Measurements from ENCODE around the gene HOXD9. TPM values are rescaled to one million over a fixed set of nuclear protein-coding genes. Genes with fewer than 3 reads are reported as not detected.

HOXD9 gene
- total RNA-seq, 4 donors from 2014 or later: 2.7 to 13.3 (median 7.5) TPM

DNA sequence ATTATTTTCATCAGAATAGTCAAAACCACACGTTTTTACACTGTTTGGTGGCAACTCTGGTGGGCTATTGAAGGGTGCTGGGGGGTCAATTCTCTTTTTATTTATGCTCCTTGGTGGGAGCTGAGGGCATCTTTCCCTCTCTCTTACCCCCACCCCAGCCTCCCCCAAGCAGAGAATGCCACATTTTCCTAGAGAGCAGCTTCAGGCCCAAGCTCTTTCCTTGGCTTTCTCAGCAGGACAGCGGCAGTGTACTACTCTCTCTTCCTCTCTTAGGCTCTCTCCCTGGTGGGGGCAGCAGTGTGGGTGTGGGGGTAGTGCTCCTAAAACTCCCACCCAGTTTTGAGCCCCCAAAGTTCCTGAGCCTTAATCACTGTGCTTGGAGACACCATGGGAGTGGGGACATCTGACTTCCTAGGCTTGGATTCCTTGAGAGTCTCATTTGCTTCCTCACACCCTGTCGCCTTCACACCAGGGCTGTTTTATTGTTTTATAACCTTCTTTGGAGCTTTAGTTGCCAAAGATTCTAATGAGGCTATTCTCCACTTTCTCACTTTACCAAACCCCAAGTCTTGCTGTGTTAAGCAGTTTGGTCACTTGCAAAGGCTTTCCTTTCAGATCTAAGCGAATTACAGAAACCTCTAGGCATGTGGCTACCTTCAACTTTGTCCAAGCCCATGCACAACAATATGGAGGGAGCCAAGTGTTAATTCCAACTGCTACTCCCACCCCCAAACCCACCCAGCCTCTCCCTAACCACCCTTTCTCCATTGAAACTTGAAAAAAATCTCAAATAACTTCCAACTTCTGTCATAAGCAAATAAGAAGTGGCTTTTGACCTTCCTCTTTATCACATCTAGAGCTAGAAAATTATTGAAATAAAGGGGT is 22.8 kb downstream of the HOXD9 start:
- intact Hi-C loops (cut with DNase I; ENCODE audit: low total_unique reads) (no loop called here), in situ Hi-C loops (cut with MboI; ENCODE audit: low pct_ligation_motif_present in 1 of 4, low pct_unique_long_range_greater_than_20kb in 1 of 4, low sequenced_read_pairs in 3 of 4) (loop anchor here in 3 of 4 donors (10.0 to 25.0 kb wide), 3 partner anchors 409 to 667 kb away; no protein-coding TSS in a partner anchor)
- peak overlapping the region in 2 of 4 donors; percentile 15 to 43 for H3K27ac ChIP-seq
- H3K4me3 ChIP-seq: no peak overlapping the region
- H3K36me3 ChIP-seq: no peaks in the 10 kb centered on the region
- TF ChIP-seq, protein P1, sequence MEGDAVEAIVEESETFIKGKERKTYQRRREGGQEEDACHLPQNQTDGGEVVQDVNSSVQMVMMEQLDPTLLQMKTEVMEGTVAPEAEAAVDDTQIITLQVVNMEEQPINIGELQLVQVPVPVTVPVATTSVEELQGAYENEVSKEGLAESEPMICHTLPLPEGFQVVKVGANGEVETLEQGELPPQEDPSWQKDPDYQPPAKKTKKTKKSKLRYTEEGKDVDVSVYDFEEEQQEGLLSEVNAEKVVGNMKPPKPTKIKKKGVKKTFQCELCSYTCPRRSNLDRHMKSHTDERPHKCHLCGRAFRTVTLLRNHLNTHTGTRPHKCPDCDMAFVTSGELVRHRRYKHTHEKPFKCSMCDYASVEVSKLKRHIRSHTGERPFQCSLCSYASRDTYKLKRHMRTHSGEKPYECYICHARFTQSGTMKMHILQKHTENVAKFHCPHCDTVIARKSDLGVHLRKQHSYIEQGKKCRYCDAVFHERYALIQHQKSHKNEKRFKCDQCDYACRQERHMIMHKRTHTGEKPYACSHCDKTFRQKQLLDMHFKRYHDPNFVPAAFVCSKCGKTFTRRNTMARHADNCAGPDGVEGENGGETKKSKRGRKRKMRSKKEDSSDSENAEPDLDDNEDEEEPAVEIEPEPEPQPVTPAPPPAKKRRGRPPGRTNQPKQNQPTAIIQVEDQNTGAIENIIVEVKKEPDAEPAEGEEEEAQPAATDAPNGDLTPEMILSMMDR (IDR thresholded peaks at IDR 0.05): no peak
- TF ChIP-seq EP300 (IDR thresholded peaks at IDR 0.05; ENCODE audit: low read depth) (no peak), POLR2A (IDR thresholded peaks at IDR 0.05) (no peak), POLR2AphosphoS5 (IDR thresholded peaks at IDR 0.05) (no peak)
- DNase-seq: no peak
- peaks cover 16% of the 10 kb centered on the region for H3K27me3 ChIP-seq
- 57 to 60% methylated on average over 1 to 4 of the region's 4 CpGs for WGBS, 2 donors (ENCODE audit: low coverage in 1 of 2)
- H3K9me3 ChIP-seq: no peaks in the 10 kb centered on the region
- H3K4me1 ChIP-seq: peaks cover 12 to 42% (median 27%) of the 10 kb centered on the region in 4 donors

DNA sequence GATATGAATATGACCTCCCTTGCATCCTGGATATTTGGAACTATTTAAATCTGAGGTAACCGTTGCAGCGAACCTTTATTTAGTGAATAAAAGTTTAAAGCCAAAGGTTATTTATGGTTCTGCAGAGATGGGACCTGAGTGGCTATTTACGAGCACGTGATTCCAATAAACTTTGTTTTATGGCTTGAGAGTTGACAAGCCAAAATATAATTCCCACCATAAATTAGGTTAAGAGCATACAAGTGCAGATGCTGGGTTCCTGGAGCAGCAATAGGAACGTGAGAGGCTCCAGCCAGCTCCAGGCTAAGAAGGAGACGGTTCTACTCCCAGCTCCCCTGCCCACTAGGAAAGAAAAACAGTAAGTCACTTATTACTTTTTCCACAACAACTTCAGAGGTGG is 23.6 kb downstream of the HOXD9 start:
- H3K27ac ChIP-seq: peak overlapping the region in 1 of 4 donors; percentile 43
- DNase-seq: no peak
- H3K4me3 ChIP-seq: no peak overlapping the region
- TF ChIP-seq EP300 (IDR thresholded peaks at IDR 0.05; ENCODE audit: low read depth): no peak
- no peak for TF ChIP-seq POLR2A (IDR thresholded peaks at IDR 0.05)
- peak in 1 of 3 donors; percentile 51 for TF ChIP-seq POLR2AphosphoS5 (IDR thresholded peaks at IDR 0.05)
- TF ChIP-seq, protein P1 (IDR thresholded peaks at IDR 0.05): no peak
- peaks cover 8 to 35% (median 21%) of the 10 kb centered on the region in 4 donors for H3K4me1 ChIP-seq
- in situ Hi-C loops (cut with MboI; ENCODE audit: low pct_ligation_motif_present in 1 of 4, low pct_unique_long_range_greater_than_20kb in 1 of 4, low sequenced_read_pairs in 3 of 4): loop anchor here in 3 of 4 donors (10.0 to 25.0 kb wide), 3 partner anchors 409 to 666 kb away; no protein-coding TSS in a partner anchor
- no peaks in the 10 kb centered on the region for H3K36me3 ChIP-seq
- H3K27me3 ChIP-seq: peaks cover 10% of the 10 kb centered on the region
- intact Hi-C loops (cut with DNase I; ENCODE audit: low total_unique reads): no loop called here
- WGBS, 2 donors (ENCODE audit: low coverage in 1 of 2): 14 to 19% methylated on average over 3 to 6 of the region's 6 CpGs
- H3K9me3 ChIP-seq: no peaks in the 10 kb centered on the region

DNA sequence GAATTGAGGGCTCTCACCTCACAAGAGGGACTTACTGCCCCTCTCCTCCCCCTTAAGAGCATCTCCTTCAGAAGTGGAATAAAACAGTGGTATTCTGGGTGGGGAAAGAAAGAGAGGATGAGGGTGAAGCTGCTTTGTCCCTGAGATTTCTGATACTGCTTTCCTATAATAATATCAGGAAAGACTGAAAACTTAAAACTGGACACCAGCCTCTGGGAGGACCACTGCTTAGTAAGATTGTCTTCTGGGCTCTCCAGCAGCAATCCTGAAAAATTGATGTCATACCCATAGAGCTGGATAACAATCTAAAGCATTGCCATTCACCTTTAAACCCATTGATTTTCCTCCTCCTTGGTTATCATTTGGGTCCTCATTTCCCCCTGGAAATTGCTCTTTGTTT is 24.1 kb downstream of the HOXD9 start:
- peaks cover 8 to 32% (median 19%) of the 10 kb centered on the region in 4 donors for H3K4me1 ChIP-seq
- TF ChIP-seq POLR2A (IDR thresholded peaks at IDR 0.05): no peak
- no peak for TF ChIP-seq POLR2AphosphoS5 (IDR thresholded peaks at IDR 0.05)
- no peak for TF ChIP-seq EP300 (IDR thresholded peaks at IDR 0.05; ENCODE audit: low read depth)
- TF ChIP-seq, protein P1 (IDR thresholded peaks at IDR 0.05): no peak
- DNase-seq: no peak
- H3K9me3 ChIP-seq: no peaks in the 10 kb centered on the region
- H3K4me3 ChIP-seq: no peak overlapping the region
- H3K36me3 ChIP-seq: no peaks in the 10 kb centered on the region
- intact Hi-C loops (cut with DNase I; ENCODE audit: low total_unique reads): no loop called here
- in situ Hi-C loops (cut with MboI; ENCODE audit: low pct_ligation_motif_present in 1 of 4, low pct_unique_long_range_greater_than_20kb in 1 of 4, low sequenced_read_pairs in 3 of 4): loop anchor here in 3 of 4 donors (10.0 to 25.0 kb wide), 3 partner anchors 408 to 666 kb away; no protein-coding TSS in a partner anchor
- H3K27ac ChIP-seq: no peak overlapping the region
- H3K27me3 ChIP-seq: peaks cover 12% of the 10 kb centered on the region

DNA sequence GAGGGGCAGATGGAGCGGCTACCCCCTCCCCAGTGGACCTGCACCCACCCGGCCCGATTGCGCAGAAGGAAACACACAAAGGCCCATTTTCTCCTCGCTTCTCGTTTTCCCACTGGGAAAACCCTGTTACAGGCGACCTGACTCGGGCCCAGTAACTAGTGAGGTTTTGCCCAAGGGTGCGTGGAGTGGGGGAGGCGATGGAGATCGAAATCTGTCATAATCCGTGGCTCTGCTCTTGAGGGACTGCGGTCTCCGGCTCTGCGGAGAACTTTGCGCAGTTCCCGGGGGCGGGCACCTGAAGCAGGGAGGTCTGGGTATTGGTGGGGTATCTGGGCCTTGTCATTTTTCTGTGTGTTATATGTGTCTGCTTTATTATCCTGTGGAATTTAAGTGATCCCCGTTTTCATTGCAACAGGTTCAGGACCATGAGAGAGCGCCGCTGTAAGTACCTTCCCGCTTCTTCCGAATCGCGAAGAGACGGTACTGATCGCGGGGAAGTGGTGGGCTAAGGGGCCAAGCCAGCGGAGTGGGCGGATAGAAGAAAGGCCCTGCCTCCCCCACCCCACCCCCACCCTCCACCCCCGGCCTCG is 24.8 kb downstream of the HOXD9 start:
- Histone ChIP-seq H3K27ac (no peak overlapping the region), H3K36me3 (no peaks in the 10 kb centered on the region), H3K4me3 (no peak overlapping the region), H3K4me1 (peaks cover 8 to 32% (median 19%) of the 10 kb centered on the region in 4 donors), H3K27me3 (peaks cover 15% of the 10 kb centered on the region), H3K9me3 (no peaks in the 10 kb centered on the region)
- TF ChIP-seq POLR2A (IDR thresholded peaks at IDR 0.05) (no peak), POLR2AphosphoS5 (IDR thresholded peaks at IDR 0.05) (no peak)
- TF ChIP-seq, protein P1 (IDR thresholded peaks at IDR 0.05): no peak
- intact Hi-C loops (cut with DNase I; ENCODE audit: low total_unique reads): no loop called here
- WGBS, 2 donors (ENCODE audit: low coverage in 1 of 2): 75 to 77% methylated on average over 9 to 32 of the region's 32 CpGs
- in situ Hi-C loops (cut with MboI; ENCODE audit: low pct_ligation_motif_present in 1 of 4, low pct_unique_long_range_greater_than_20kb in 1 of 4, low sequenced_read_pairs in 3 of 4): loop anchor here in 3 of 4 donors (10.0 to 25.0 kb wide), 3 partner anchors 407 to 665 kb away; no protein-coding TSS in a partner anchor
- DNase-seq: no peak

All from transverse colon (tissue), 4 donors.